Left ventricle myocardium inferior (tissue), 1 donor: ENCODE measurements around the gene MSH5. TPM values are rescaled to one million over a fixed set of nuclear protein-coding genes. Genes with fewer than 3 reads are reported as not detected.

ENCODE experiments used
- DNase-seq: peaks from one replicate; pipeline ENCODE4 v3.0.0-alpha.2; 2020
- H3K27ac ChIP-seq: fragments of 200-600 bp; replicated peaks from 2 replicates; pipeline ENCODE4 v1.8.0; 2021
- H3K27me3 ChIP-seq: fragments of 200-600 bp; 2 replicates; pipeline ENCODE4 v1.8.0; 2021; ENCODE audit warnings: low read depth
- H3K36me3 ChIP-seq: fragments of 200-600 bp; 2 replicates; pipeline ENCODE4 v1.8.0; 2021
- H3K4me1 ChIP-seq: fragments of 200-600 bp; 2 replicates; pipeline ENCODE4 v1.8.0; 2021
- H3K4me3 ChIP-seq: fragments of 200-600 bp; 2 replicates; pipeline ENCODE4 v1.8.0; 2021; ENCODE audit warnings: mild to moderate bottlenecking, moderate library complexity
- H3K9me3 ChIP-seq: fragments of 200-600 bp; replicated peaks from 2 replicates; pipeline ENCODE4 v1.8.0; 2021
- intact Hi-C: fragments of 100-400 bp; cut with micrococcal nuclease; formaldehyde crosslinking; loops from one replicate; pipeline ENCODE4 v1.11.0; 2022
- total RNA-seq: library from RNA; stranded (reverse); fragmentation: NEBNext Ultra II Directional; extraction: Animal tissue kit (Norgen Biotek cat#: 25700); gene quantifications from one replicate; pipeline ENCODE4 v1.2.1, GENCODE V29; 2021
- TF ChIP-seq, protein P1 (sequence below): fragments of 200-600 bp; IDR thresholded peaks from 2 replicates; pipeline ENCODE4 v1.8.0; 2021; ENCODE audit warnings: antibody characterized with exemption, mild to moderate bottlenecking, borderline replicate concordance
- donor health status: DM: no; HTN: yes; CAD: no; lungs with severe emphysema.

Gene MSH5
- total RNA-seq, 1 donor from 2014 or later, result 1.3 TPM

DNA sequence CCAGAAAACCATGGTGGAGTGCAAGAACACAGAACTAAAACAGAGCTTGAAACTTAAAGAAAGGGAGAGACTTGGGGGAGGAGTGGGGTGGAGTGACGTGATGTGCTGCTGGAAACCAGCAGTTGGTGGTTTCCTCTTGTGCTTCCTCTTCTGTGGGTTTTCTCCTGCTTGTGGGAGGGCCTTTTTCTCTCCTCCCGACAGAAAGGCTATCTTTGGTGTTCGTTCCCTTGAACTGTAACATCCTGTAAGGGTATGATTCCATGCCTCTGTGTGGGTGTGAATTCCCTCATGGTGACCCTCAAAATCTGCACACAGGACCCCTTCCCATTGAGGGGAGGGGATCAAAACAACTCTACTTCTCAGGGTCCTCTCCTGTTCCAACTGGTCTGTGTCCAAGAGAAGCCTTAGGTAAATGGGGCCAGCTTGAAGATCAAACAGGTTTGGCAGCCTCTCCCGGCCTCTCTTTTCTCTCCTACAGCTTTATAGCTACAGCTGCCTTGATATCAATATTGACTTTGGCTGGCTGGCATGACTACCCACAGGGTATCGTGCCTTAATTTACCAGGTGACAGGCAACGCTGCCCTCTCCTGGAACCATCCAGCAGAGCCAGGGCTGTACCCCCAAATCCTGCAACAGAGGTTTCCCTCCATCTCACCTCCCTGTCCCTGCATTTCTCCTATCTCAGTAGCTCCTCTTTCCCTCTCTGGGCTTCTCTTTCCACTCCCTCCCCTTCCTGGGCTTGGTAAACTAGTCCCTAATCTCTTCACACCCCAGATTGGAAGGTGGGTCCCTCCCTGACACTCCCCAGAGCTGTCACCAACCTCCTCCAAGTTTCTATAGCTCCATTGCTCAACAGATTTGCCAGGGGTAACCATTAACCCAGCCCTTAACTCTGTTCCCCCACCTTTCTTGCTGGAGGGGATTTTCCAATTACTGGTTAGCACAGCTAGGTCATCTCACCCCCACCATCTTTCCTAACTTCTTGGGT is 1.5 kb upstream of the MSH5 start:
- intact Hi-C loops, result no loop called here
- peaks cover 69% of the 10 kb centered on the region for H3K4me1 ChIP-seq
- peaks cover 8% of the 10 kb centered on the region for H3K36me3 ChIP-seq
- DNase-seq, result no peak
- H3K27ac ChIP-seq, result peak overlapping the region; percentile 96
- H3K9me3 ChIP-seq, result no peaks in the 10 kb centered on the region
- TF ChIP-seq, protein P1, sequence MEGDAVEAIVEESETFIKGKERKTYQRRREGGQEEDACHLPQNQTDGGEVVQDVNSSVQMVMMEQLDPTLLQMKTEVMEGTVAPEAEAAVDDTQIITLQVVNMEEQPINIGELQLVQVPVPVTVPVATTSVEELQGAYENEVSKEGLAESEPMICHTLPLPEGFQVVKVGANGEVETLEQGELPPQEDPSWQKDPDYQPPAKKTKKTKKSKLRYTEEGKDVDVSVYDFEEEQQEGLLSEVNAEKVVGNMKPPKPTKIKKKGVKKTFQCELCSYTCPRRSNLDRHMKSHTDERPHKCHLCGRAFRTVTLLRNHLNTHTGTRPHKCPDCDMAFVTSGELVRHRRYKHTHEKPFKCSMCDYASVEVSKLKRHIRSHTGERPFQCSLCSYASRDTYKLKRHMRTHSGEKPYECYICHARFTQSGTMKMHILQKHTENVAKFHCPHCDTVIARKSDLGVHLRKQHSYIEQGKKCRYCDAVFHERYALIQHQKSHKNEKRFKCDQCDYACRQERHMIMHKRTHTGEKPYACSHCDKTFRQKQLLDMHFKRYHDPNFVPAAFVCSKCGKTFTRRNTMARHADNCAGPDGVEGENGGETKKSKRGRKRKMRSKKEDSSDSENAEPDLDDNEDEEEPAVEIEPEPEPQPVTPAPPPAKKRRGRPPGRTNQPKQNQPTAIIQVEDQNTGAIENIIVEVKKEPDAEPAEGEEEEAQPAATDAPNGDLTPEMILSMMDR, result no peak
- no peaks in the 10 kb centered on the region for H3K27me3 ChIP-seq
- H3K4me3 ChIP-seq, result peak overlapping the region; percentile 8

DNA sequence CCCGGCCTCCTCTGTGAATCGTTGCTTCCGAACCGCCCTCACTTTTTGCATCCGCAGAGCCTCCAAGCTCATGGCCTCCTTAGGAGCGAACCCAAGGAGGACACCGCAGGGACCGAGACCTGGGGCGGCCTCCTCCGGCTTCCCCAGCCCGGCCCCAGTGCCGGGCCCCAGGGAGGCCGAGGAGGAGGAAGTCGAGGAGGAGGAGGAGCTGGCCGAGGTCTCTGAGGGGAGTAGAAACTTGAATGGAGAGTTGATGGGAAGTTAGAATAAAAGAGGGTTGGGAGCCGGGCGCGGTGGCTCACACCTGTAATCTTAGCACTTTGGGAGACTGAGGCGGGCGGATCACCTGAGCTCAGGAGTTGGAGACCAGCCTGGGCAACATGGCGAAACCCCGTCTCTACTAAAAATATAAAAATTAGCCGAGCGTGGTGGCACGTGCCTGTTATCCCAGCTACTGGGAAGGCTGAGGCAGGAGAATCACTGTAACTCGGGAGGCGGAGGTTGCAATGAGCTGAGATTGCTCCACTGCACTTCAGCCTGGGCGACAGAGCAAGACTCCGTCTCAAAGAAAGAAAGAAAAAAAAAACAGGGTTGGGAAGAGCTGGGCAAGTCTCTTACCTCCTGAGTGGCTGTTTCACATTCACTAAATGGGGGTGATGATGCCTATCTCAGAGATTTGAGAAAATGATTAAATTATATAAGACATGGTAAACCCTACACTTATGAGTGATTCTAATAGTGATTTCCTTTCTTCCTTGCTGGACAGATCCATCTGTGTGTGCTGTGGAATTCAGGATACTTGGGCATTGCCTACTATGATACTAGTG is 805 bp downstream of the MSH5 start:
- peak overlapping the region; percentile 62 for H3K27ac ChIP-seq
- TF ChIP-seq, protein P1, result no peak
- peaks cover 47% of the 10 kb centered on the region for H3K4me1 ChIP-seq
- H3K9me3 ChIP-seq, result no peaks in the 10 kb centered on the region
- H3K4me3 ChIP-seq, result peak overlapping the region; percentile 78
- intact Hi-C loops, result no loop called here
- H3K36me3 ChIP-seq, result no peaks in the 10 kb centered on the region
- H3K27me3 ChIP-seq, result no peaks in the 10 kb centered on the region
- DNase-seq, result no peak

DNA sequence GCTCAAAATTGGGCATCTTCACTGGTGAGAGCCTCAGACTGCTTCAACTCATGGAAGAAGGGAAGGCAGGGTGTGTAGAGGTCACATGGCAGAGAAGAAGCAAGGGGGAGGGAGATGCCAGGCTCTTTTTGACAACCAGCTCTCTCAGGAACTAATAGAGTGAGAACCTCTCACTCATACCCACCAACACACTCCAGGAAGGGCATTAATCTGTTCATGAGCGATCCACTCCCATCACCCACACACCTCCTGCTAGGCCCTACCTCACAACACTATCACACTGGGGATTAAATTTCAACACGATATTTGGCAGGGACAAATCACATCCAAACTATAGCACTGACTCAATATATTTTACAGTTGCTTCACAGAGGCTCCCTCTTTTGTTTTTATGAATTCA is 2.0 kb downstream of the MSH5 start:
- intact Hi-C loops, result no loop called here
- no peaks in the 10 kb centered on the region for H3K27me3 ChIP-seq
- H3K4me1 ChIP-seq, result peaks cover 37% of the 10 kb centered on the region
- H3K4me3 ChIP-seq, result no peak overlapping the region
- no peak overlapping the region for H3K27ac ChIP-seq
- no peaks in the 10 kb centered on the region for H3K36me3 ChIP-seq
- no peak for DNase-seq
- no peaks in the 10 kb centered on the region for H3K9me3 ChIP-seq
- TF ChIP-seq, protein P1, result no peak

DNA sequence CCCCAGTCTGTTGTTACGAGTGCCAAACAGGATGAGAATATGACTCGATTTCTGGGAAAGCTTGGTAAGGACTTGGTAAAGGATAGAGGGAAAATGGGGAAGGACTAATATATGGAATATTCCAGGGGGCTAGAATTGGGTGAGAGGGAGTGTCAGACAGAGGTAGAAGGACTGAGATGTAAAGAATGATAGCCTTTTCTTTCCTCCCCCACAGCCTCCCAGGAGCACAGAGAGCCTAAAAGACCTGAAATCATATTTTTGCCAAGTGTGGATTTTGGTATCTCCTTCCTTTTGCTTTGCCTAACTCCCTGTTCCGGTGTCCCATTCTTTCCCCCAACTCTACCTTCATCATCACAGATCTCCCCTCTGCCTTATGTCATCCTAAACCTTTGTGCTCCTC is 3.1 kb downstream of the MSH5 start:
- H3K27ac ChIP-seq, result no peak overlapping the region
- intact Hi-C loops, result no loop called here
- no peak overlapping the region for H3K4me3 ChIP-seq
- no peaks in the 10 kb centered on the region for H3K36me3 ChIP-seq
- DNase-seq, result no peak
- no peaks in the 10 kb centered on the region for H3K27me3 ChIP-seq
- no peaks in the 10 kb centered on the region for H3K9me3 ChIP-seq
- H3K4me1 ChIP-seq, result peaks cover 26% of the 10 kb centered on the region
- TF ChIP-seq, protein P1, result no peak

DNA sequence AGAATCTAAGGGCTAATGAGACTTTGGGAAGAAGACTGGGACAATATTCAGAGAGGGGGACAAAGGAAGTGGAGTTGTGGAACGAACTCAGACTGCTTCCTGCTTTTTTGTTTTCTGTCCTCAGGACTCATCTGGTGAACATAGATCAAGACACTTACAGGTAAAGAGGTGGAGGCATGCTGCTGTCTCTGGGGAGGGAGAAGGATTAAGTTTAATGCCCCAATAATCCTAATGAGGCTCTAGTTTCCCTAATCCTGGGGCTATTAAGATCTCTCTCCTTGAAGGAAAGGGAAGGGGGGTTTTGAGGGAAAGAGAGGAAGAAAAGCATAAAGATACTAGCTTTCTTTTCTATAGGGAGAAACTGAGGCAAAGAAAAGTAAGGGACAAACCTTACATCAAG is 4.6 kb downstream of the MSH5 start:
- no peaks in the 10 kb centered on the region for H3K27me3 ChIP-seq
- H3K4me3 ChIP-seq, result no peak overlapping the region
- no peaks in the 10 kb centered on the region for H3K9me3 ChIP-seq
- TF ChIP-seq, protein P1, result no peak
- intact Hi-C loops, result no loop called here
- no peak for DNase-seq
- no peaks in the 10 kb centered on the region for H3K36me3 ChIP-seq
- H3K4me1 ChIP-seq, result peaks cover 12% of the 10 kb centered on the region
- H3K27ac ChIP-seq, result no peak overlapping the region
